HG02571 (cell line): Measurements from ENCODE around the gene PPAT.
"Not testable (repeated sequence)": the region's sequence is repeated elsewhere in the genome, so short reads cannot be mapped to it uniquely, and the experiment has no call there.

ENCODE experiments used
- ATAC-seq: cut with Tn5 transposase; IDR thresholded peaks from one replicate; pipeline ENCODE4 v1.9.1; 2021; ENCODE audit warnings: mild to moderate bottlenecking, moderate library complexity; ENCODE audit not compliant: unreplicated experiment

Gene PPAT

DNA sequence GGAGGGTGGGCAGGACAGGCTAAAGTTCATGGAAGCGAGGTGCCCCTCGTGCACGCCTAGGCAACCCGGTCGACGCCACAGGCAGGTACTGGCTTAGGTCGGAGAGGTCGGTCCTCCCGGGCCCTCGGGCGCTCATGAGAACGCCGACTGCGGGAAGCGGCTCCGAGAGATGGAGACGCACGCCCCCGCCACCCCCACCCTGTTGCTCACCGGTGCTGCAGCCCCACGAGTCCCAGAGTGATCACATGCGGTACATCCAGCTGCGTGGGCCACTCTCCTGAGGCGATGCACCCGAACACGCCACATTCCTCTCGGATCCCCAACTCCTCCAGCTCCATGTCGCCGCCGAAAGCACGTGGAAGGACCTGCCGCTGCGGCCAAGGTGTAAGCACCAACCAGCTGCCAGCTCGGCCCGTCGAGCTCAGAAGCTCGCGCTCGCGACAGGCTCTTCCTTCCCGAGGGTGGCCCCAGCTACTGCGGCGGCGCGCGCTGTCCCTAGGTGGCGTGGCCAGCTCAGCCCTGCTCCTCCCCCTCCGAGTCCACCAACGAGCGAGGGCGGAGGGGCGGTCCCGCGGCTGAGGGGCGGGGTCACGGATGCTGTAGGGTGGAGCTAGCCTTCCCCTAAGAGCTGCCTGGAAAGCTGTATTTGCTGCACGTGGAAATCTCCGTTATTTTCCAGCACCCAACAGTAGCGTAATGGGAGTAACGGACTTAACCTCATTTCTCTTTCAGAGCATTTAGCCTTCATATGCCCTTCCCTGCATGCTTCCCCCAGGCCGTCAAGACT lies at the start of gene PPAT:
TSS of gene PPAT (minus strand) at position 476 of the 787 bp plus-strand sequence. CDS start at position 338, 138 bp downstream.
- peak; percentile 80 for ATAC-seq

DNA sequence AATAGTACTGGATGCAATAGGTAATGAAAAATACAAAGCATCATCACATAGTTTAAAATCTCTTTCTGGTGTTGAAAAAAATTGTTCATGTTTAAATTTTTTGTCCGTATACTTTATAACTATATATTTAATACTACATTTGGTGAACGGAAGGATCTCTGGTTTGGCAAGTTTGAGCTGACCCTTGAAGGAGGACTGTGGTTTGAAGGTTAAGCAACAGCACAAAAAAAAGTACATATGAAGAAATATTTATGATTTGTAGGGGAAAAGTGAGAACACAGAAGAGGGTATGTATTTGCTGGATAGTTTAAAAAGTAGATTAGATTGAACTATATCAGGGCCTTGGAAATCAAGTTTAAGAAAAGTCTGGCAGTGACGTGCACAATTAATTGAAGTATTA lies 45.3 kb upstream of the PPAT start:
- ATAC-seq = no peak

DNA sequence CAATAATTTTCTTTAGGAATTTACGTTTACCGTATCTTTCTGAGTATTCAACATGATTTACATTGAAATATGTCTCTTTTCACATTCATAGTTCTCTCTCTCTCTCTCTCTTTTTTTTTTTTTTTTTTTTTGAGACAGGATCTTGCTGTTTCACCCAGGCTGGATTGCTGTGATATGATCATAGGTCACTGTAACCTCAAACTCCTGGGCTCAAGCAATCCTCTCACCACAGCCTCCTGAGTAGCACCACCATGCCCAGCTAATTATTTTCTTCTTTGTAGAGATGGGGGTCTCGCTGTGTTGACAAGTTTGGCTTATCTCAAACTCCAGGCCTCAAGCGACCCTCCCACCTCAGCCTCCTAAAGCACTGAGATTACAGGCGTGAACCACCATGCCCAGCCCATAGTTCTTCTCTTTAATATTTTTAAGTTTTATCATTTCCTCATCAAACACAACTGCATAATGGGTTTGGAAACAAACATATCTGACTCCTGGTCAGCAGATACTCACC lies 41.8 kb upstream of the PPAT start:
- ATAC-seq = no peak

DNA sequence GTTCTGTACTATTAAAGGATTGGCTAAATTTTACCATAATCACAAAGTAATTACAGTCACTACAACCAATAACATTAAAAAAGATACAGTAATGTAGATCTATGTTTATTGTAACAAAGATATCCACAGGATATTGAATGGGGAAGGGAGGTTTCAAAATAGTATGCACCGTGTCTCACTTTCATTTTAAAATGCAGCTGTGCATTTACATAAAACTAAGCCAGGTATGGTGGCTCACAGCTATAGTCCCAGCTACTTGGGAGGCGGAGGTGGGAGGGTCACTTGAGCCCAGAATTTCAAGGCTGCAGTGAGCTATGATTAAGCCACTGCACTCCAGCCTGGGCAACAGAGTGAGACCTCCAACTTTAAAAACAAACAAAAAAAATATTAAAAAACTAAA lies 40.5 kb upstream of the PPAT start:
- peak; percentile 89 for ATAC-seq

DNA sequence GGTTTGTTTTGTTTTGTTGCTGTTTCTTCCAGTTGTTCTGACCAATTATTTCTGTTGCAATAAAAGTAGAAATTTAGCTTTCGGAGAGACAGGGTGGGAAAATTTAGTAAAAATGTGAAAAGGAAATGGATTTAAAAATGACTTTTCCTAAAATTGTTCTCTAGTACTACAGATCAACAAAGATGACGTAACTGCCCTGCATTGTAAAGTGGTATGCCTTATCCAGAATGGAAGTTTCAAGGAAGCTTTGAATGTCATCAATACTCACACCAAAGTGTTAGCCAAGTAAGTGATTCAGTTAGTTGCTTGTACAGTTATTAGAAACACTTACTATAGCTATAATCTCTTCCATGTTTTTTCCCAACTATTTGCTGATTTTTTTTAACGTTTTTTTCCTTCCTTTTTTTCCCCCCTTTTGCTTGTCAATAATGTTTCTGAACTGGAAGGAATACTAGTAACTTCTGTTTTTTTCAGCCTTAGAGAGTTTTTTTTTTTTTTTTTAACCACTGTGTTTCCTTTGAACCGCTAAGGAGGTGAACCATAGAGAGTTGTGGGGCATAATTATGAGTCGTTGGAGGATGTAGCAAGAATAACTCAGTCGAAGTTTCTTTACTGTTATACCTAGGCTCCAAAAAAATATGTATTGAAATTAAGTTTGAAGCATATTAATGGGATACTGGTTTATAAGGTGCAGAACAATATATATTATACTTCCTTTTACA lies 34.2 kb upstream of the PPAT start:
- no peak for ATAC-seq

DNA sequence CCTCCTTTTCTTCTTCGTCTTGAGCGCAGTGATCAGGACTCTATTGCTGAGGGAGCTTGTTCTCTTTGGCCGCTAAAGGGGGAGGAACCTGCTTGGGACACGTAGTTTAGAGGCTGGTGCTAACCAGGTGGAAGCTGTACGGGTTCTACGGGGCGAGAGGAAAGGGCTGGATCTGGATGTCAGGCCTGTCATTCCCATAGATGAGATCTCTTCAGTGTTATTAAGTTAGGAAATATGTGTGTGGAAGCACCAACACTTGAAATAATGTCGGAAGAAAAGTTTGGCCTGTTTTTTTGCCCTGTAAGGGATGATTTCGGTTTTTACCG lies 32.6 kb upstream of the PPAT start:
- peak; percentile 59 for ATAC-seq

DNA sequence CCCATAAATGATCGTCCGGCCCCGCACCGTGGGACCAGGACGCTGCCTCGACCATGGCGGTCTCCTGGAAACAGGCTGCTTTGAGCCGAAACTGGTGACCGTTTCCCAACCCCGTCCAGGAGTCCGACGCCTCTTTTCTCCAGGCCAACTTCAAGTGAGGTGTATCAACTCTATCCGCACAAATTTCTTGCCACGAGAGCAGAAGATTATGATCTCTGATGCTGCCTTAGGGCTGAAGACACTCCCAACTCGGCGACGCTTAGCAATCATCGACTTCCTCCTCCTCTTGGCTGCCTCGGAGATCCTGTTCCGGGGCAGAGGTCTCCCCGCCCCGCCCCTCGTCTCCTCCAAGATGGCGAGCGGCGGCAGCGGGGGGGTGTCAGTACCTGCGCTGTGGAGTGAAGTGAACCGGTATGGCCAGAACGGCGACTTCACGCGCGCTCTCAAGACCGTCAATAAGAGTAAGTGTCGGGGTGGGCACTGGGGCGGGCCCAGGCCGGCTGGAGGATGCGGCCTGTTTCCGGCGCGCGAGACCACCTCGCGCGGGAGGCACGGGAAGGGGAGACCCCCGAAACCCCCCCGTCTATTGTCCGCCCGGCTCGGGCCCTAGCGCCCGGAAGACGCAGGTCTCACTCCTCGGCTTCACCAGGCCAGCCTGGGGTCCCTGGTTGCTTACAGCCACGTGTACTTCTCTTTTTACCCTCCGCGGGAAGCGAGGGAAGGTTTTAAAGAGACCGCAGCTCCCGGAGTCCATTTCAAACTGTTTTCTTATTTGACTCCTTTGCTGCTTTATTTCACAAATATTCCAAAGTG lies 32.1 kb upstream of the PPAT start, which contains the start of gene SRP72:
TSS of gene SRP72 (plus strand) at position 334 of the 813 bp plus-strand sequence. CDS start at position 353, 19 bp downstream.
- peak; percentile 93 for ATAC-seq

DNA sequence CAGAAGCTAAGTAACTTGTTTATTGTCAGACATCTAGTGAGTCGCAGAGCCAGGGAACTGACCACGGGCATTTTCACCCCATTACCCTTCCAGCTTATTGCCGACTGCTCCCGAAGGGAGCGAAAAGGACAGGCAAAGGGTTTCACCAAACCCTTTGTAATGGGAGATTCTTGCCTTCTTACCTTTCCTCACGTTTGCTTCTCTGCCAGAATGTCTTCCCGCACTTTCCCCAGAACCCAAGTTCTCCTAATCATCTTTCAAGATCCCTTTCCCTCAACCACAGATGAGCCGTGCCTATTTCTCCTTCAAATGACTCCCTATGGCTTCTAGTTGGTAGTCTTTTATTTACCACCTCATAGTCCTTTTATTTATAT lies 31.5 kb upstream of the PPAT start:
- no peak for ATAC-seq

DNA sequence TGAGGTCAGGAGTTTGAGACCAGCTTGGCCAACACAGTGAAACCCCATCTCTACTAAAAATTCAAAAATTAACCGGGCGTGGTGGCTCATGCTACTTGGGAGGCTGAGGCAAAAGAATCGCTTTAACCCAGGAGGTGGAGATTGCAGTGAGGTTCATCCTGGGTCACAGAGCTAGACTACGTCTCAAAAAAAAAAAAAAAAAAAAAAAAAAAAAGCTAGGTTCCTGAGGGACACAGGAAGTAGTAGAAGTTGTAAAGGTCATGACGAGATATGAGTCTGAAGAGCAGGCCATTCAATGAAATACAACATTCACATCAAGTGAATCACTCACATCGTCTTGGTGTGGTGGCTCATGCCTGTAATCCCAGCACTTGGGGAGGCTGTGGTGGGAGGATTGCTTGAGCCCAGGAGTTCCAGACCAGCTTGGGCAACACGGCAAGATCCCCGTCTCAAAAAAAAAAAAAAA lies 30.9 kb upstream of the PPAT start:
- ATAC-seq = not testable (repeated sequence)

DNA sequence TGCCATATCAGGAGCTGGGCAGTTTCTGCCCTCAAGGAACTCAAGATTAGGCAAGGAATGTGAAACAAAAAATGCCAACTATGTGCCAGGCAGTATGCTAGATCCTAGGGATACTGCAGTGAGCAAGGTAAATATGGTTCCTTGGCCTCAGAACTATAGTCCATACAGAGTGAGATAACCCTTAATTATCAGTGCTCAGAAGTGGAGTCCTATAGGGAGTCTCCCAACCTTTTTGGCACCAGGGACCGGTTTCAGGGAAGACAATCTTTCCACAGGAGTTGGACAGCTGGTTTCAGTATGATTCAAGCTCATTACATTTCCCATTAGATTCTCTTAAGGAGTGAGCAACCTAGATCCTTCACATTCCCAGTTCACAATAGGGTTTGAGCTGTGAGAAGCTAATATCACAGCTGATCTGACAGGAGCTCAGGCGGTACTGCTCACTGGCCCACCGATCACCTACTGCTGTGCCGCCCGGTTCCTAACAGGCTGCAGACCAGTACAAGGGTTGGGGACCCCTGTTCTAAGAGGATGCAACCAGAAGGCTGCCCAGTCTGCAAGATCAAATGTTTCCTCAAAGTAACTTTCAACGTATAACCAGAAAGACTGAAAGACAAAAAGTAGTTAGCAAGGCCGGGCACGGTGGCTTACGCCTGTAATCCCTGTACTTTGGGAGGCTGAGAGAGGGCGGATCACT lies 30.3 kb upstream of the PPAT start:
- no peak for ATAC-seq

DNA sequence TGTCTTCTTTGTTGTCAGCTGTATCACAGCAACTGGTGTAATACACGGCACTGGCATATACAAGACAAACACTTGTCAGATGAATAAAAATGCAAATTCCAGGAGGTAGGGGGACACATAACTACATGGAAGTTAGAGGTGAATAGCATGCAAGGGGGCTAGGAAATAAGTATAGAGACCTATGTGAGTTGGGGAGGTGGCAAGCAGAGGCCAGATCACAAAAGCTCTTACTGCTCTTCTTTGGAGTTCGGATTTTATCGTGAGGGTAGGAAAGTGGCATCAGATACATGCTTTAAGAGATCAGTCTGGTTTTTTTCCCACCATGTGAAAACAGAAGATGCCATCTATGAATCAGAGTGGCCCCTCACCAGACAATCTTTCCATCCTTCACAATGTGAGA lies 29.2 kb upstream of the PPAT start:
- ATAC-seq = no peak

DNA sequence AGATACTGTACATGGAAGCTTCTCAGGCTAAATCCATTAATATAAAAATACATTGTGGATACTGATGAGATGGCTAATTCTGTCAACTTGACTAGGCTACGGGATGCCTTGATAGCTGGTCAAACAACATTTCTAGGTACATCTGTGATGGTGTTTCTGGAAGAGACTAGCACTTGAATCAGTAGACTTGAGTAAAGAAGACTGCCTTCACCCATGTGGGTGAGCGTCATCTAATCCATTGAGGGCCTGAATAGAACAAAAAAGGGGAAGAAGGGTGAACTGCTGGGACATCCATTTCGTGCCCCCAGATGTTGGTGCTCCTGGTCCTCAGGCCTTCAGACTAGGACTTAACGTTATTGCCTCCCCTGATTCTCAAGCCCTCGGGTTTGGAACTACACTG lies 28.3 kb upstream of the PPAT start:
- no peak for ATAC-seq

DNA sequence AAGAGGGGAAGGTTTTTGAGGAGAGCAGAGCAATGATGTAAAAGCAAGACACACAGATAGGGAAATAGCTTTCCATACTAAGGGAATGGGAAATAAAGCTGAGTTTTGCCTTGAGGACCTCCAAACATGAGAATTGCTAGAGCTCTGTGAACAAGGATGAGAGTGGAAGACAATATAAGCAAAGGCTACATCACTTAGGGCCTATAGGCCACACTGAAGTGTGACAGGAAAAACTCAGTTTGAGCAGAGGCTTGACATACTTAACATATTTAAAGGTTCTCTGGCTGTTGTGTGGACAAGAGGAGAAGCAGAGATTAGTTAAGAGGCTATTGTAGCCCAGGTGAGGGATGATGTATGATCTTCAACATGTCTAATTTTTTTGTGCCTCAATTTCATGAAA lies 26.7 kb upstream of the PPAT start:
- no peak for ATAC-seq

DNA sequence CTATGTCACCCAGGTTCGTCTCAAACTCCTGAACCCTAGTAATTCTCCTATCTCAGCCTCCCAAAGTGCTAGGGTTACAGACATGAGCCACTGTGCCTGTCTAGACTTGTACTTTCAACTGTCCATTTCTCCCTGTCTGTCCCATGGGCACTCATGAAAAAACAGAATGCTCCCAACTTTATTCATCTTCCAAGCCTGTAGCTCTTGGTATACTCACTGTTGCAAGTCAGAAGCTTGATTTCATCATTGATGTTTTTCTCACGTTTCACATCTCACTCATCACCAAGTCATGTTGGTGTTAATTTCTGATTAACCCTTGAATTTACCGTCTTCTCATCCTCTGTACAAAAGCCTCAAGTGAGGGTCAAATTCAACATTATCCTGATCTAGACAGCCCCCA lies 24.7 kb upstream of the PPAT start:
- no peak for ATAC-seq

DNA sequence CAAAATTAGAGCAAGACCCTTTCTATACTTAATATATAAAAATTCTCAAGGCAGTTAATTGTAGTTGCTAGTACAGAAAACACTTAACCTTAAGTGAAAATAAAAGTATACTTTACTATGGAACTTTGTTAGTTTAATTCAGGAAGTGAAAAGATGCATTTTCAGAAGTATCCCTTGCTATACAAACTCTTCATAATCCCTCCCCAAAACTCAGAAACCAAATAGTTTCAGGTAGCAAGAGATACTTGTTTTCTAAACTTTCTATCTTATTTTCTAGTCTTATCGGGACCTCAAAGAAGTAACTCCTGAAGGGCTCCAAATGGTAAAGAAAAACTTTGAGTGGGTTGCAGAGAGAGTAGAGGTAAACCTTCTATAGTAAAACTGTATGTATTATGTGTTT lies 14.9 kb upstream of the PPAT start:
- no peak for ATAC-seq

DNA sequence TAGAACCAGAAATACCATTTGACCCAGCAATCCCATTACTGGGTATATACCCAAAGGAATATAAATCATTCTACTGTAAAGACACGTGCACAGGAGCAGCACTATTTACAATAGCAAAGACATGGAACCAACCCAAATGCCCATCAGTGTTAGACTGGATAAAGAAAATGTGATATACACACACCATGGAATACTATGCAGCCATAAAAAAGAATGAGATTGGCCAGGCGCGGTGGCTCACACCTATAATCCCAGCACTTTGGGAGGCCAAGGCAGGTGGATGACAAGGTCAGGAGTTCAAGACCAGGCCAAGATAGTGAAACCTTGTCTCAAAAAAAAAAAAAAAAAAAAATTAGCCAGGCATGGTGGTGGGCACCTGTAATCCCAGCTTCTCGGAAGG lies 14.1 kb upstream of the PPAT start:
- not testable (repeated sequence) for ATAC-seq

DNA sequence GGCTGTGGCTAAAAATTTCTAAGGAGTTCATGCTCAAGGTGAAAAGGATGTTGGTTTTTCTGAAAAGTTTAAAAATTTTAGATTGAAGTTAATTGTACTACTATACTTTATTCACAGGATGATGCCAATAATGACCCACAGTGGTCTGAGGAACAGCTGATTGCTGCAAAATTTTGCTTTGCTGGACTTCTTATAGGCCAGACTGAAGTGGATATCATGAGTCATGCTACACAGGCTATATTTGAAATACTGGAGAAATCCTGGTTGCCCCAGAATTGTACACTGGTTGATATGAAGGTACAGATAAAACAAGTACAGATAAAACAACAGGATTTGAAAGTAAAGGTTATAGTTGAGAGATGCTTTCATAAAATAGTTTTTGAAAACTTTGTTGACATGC lies 12.9 kb upstream of the PPAT start:
- no peak for ATAC-seq

DNA sequence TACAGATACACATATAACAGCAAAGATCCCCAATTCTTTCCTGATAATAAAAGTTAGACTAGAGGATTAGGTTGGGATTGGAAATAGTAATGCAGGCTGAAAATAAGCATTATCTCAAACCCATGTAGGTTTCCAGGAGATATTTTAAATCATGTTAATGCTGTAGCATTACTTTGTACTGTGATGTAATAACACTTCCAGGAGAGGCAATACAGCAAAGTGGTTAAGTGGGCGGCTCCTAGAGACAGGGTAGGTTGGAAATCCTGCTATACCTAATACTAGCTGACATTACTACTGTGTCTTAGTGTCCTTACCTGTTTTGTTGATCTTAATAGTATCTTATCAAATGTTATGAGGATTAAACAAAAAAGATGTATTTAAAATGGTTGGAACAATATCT lies 10.3 kb upstream of the PPAT start:
- no peak for ATAC-seq

DNA sequence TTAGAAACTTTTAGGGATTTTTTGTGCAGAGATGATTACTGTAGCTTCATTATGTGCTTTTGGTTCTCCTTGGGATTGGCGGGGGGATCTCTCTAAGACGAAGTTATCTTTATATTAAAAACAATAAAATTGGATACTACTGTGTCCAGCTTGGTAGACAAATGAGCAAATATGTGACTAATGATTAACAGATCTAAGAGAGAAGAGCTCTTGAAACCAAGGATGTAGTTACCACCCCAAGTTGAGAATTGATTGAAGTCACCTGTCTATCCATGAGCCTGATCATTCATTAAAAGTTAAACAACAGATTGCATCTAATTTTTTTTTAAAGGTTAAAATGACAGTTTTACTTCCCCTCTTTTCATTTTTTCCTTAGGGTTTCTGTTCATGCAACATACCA lies 9.3 kb upstream of the PPAT start:
- ATAC-seq = no peak

DNA sequence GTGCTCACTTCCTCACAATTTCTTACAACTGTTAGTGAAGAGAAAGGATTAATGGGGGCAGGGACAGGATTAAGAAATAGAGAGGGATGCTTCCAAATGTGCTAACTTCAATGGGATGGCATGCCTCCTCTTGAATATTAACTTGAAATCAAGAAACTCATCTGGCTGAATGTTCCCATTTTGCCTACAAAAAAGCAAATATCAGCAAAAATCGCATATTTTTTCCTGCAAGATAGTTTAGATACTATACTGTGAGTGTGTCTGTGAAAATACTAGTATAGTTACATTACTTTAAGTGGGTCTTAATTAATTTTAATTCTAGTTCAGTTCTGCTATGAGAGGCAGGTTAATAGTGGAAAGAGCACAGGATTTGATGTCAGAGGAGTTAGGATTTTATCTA lies 5.6 kb upstream of the PPAT start:
- no peak for ATAC-seq

DNA sequence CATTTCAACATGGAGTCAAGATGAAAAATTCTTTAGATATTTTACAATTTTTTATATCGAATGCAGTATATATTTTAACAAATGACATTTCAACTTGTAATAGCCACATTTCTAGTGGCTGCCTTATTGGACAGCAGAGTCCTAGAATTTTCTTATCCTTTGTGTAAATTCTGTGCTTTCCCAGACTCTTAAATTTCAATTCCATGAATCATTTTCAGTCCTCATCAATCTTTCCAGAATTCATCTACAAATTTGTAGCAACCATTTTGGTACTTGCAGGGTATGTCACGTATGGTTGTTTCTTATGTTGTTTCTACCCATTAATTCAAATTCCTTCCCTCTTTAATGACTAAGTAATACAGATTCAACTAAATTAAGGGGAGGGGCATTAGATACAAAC lies 3.4 kb upstream of the PPAT start:
- no peak for ATAC-seq
